Measurements from ENCODE around the gene LMTK3.
A peak's percentile ranks its signal among the peaks of the same experiment; 100 is the strongest.

LMTK3 gene

DNA sequence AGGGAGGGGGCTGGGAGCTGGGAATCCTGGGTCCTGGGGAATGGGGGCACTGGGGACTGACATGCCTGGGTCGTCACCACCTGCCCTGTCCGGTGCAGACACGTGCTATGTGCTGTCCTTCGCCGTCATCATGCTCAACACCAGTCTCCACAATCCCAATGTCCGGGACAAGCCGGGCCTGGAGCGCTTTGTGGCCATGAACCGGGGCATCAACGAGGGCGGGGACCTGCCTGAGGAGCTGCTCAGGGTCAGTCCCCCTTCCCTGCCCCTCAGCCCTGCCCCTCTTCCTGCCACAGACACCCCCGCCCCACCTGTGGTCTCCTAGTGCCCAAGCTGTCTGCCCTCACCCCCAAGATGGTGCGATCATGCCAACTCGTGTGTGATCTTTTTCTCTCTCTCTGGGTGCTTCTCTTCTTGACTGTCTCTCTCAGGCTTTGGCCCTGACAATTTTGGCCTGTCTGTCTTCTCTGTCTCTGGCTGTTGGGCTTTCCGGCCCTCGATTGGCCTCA, 37.5 kb downstream of the LMTK3 start:
- no peak for DNase-seq (ENCODE audit: low read depth)
- TF ChIP-seq, protein P1, sequence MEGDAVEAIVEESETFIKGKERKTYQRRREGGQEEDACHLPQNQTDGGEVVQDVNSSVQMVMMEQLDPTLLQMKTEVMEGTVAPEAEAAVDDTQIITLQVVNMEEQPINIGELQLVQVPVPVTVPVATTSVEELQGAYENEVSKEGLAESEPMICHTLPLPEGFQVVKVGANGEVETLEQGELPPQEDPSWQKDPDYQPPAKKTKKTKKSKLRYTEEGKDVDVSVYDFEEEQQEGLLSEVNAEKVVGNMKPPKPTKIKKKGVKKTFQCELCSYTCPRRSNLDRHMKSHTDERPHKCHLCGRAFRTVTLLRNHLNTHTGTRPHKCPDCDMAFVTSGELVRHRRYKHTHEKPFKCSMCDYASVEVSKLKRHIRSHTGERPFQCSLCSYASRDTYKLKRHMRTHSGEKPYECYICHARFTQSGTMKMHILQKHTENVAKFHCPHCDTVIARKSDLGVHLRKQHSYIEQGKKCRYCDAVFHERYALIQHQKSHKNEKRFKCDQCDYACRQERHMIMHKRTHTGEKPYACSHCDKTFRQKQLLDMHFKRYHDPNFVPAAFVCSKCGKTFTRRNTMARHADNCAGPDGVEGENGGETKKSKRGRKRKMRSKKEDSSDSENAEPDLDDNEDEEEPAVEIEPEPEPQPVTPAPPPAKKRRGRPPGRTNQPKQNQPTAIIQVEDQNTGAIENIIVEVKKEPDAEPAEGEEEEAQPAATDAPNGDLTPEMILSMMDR (IDR thresholded peaks at IDR 0.05; ENCODE audit: control insufficient read depth, extremely low read depth, insufficient read depth) = no peak
- H3K4me3 ChIP-seq (ENCODE audit: low read depth, low read length) = no peak overlapping the region

DNA sequence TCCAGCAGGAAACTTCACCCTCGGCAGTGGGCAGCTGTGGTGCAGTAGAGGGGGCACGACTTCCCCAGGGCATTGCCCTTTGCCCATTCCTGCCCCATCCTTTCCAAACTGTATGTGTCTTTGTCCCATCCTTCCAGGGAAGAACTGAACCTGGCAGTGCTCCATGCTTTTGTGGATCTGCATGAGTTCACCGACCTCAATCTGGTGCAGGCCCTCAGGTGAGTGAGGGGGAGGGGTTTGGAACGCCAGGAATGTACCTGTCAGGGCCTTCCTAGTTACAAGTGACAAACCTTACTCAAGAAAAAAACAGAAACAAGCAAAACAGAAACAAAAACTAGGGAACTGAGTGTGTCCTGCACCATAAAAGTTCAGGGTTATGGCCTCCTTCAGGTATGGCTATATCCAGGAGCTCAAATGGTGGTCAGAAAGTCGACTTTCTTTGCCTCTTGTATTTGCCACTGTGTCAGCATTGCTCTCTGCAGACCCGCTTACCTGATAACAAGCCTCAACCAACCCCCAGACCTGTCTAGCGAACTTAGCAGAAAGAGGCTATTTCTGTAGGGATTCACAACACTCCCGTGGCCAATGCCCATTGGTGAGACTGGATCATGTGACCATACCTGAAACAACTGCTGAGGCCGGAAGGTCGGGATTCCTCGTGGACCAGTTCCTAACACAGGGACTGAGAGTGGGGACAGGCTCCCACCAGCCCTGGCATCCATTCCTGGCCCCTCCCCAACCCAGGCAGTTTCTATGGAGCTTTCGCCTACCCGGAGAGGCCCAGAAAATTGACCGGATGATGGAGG, 38.3 kb downstream of the LMTK3 start:
- H3K4me3 ChIP-seq (ENCODE audit: low read depth, low read length) = no peak overlapping the region
- no peak for DNase-seq (ENCODE audit: low read depth)

DNA sequence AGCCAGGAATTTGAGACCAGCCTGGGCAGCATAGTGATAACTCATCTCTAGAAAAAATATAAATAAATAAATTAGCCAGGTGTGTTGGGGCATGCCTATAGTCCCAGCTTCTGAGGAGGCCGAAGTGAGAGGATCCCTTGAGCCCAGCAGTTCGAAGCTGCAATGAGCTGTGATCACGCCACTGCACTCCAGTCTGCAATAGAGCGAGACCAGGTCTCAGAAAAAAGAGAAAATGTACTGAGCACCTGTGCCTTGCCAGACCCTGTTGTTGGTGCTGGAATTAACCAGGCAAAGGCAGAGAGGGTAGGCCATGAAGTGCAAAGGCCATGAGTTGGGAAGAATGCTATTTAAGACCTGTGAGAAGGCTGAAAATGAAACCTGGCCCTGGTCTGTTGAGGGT, 39.8 kb downstream of the LMTK3 start:
- no peak overlapping the region for H3K4me3 ChIP-seq (ENCODE audit: low read depth, low read length)
- TF ChIP-seq, protein P1 (IDR thresholded peaks at IDR 0.05; ENCODE audit: control insufficient read depth, extremely low read depth, insufficient read depth) = no peak
- no peak for DNase-seq (ENCODE audit: low read depth)

More for the DNA sequence above, 38.3 kb downstream of the LMTK3 start:
- TF ChIP-seq, protein P1 (IDR thresholded peaks at IDR 0.05; ENCODE audit: control insufficient read depth, extremely low read depth, insufficient read depth) = no peak

DNA sequence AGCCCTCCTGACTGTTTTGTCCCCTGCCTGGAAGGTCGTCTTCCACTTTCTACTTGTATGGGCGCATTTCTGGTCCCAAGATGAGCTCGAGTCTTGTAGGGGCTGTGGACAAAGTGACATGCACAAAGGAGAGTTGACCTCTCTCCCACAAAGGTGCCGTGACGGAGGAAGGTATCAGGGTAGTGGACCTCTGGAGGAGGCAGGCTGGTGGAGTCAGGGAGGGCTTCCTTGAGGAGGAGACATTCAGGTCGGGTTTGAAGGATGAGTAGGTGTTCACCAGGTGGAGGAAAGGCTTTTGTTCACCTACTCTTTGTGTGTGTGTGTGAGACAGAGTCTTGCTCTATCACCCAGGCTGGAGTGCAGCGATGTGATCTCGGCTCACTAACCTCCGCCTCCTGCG, 40.8 kb downstream of the LMTK3 start:
- TF ChIP-seq, protein P1 (IDR thresholded peaks at IDR 0.05; ENCODE audit: control insufficient read depth, extremely low read depth, insufficient read depth) = no peak
- DNase-seq (ENCODE audit: low read depth) = no peak
- H3K4me3 ChIP-seq (ENCODE audit: low read depth, low read length) = no peak overlapping the region

DNA sequence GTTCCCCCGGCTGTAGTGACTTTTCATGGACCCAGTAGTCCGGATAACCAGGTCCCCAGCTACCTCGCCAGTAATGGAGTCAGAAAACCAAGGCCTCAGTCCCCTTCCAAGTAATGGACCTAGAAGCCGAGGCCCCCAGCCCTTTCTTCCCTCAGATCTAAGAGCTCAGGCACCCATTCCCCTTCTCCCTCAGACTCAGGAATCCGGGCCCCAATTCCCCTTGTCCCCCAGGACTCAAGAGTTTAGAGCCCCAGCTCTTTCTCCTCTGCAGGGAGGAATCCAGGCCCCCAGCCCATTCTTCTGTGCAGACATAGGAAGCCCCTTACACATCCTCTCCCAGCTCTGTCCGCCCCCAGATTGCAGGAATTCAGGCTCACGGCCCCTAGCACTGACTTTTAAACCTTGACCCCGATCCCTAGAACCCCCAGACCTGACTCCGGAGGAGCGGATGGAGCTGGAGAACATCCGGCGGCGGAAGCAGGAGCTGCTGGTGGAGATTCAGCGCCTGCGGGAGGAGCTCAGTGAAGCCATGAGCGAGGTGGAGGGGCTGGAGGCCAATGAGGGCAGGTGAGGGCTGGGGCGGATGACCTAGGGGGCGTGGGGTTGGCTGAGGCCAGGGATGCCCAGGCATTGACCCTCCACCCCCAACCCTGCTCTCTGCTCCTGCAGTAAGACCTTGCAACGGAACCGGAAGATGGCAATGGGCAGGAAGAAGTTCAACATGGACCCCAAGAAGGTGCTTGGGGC, 41.5 kb downstream of the LMTK3 start:
- DNase-seq (ENCODE audit: low read depth) = no peak
- peak overlapping the region; percentile 68 for H3K4me3 ChIP-seq (ENCODE audit: low read depth, low read length)
- TF ChIP-seq, protein P1 (IDR thresholded peaks at IDR 0.05; ENCODE audit: control insufficient read depth, extremely low read depth, insufficient read depth) = no peak

DNA sequence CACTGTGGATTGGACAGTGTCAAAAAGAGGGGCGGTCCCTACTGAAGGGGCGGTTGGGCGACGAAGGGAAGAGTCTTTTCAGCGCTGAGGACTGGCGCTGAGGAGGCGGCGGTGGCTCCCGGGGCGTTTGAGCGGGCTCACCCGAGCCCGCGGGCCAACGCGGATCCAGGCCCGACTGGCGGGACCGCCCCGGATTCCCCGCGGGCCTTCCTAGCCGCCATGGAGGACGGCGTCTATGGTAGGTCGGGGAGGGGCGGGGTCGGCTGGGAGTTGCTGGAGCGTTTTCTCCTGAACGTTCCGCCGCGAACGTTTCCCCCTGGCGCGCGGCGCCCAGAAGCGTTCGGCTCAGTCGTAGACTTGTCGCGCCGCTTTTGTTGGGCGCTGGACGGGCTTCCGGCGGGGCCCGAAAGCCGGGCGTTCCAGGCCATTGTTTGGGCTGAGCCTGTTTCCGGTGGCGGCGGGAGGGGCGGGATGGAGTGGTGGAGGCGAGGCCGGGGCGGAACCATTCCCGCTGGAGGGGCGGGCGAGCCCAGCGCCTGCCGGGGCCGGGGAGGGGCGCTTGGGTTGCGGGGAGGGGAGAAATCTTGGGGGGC, 42.2 kb downstream of the LMTK3 start, which contains the start of gene CYTH2:
Gene CYTH2, plus strand, starts transcription at position 81 of the 593 bp plus-strand sequence. Its CDS starts 139 bp downstream, at position 220.
- no peak for DNase-seq (ENCODE audit: low read depth)
- peak within 1 kb of the TSS; percentile 68 for H3K4me3 ChIP-seq (ENCODE audit: low read depth, low read length)
- TF ChIP-seq, protein P1 (IDR thresholded peaks at IDR 0.05; ENCODE audit: control insufficient read depth, extremely low read depth, insufficient read depth) = no peak
